ENCODE measurements around the gene ALDH3A2. TPM values are rescaled to one million over a fixed set of nuclear protein-coding genes. Genes with fewer than 3 reads are reported as not detected.

The ALDH3A2 gene
- total and polyA plus RNA-seq, 2 experiments from 2014 or later: 63.6 to 137 TPM

DNA sequence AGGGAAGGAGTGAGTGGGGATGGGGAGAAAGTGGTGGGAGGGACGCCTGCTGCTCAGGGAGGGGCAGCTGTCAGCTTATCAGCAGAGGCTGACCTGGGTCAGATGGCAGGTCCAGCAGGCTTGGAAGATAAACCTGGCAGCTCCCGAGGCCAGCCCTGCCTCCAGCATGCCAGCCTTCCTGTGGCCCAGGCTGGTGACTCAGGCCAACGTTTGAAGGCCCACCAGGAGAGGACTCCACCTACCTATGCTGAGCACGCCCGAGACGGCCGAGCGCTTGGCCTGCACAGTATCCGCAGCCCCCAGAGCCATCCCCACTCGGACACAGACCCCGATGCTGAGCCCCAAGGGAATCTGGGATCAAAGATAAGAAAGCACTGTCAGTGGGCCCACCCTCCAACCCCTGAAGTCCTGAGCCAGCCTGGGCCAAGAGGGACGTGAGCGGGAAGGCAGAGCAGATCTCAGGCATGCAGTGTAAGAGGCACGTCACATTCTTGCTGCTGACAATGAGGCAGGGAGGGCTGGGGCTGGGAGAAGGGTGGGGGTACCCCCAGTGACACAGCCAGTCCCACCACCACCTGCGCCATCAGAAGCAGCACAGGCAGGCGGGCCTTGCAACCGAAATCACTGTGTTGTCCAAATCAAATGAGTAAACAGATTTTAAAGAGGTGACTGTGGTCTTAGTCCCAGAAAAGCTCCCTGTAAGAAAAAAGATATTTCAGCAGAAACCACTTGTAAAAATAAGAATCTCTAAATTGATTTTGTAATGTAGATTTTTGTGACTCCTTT is 55.5 kb downstream of the ALDH3A2 start:
- 53% methylated on average over 17 of the region's 17 CpGs for WGBS (ENCODE audit: low lambda C conversion rate, missing lambda C conversion rate)
- TF ChIP-seq, protein P1, sequence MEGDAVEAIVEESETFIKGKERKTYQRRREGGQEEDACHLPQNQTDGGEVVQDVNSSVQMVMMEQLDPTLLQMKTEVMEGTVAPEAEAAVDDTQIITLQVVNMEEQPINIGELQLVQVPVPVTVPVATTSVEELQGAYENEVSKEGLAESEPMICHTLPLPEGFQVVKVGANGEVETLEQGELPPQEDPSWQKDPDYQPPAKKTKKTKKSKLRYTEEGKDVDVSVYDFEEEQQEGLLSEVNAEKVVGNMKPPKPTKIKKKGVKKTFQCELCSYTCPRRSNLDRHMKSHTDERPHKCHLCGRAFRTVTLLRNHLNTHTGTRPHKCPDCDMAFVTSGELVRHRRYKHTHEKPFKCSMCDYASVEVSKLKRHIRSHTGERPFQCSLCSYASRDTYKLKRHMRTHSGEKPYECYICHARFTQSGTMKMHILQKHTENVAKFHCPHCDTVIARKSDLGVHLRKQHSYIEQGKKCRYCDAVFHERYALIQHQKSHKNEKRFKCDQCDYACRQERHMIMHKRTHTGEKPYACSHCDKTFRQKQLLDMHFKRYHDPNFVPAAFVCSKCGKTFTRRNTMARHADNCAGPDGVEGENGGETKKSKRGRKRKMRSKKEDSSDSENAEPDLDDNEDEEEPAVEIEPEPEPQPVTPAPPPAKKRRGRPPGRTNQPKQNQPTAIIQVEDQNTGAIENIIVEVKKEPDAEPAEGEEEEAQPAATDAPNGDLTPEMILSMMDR (IDR thresholded peaks at IDR 0.05; ENCODE audit: poor library complexity): no peak
- TF ChIP-seq EZH2phosphoT487 (IDR thresholded peaks at IDR 0.05; ENCODE audit: low read depth, severe bottlenecking, unreplicated experiment): no peak
- no peak for TF ChIP-seq EZH2 (IDR thresholded peaks at IDR 0.05; ENCODE audit: borderline replicate concordance)
- Histone ChIP-seq H3K9me3 (ENCODE audit: low read depth) (no peaks in the 10 kb centered on the region), H3K9me2 (replicated peaks; ENCODE audit: insufficient read depth) (no peaks in the 10 kb centered on the region), H3K36me3 (replicated peaks; ENCODE audit: insufficient read depth, low read depth) (no peaks in the 10 kb centered on the region), H4K20me1 (ENCODE audit: insufficient read depth, poor library complexity, severe bottlenecking) (no peaks in the 10 kb centered on the region), H3K79me2 (no peaks in the 10 kb centered on the region), H3K27me3 (no peaks in the 10 kb centered on the region), H3K27ac (no peak overlapping the region), H2AFZ (no peak overlapping the region), H3K4me3 (no peak overlapping the region), H3K4me1 (ENCODE audit: insufficient read depth) (peaks cover 7% of the 10 kb centered on the region), H3K4me2 (no peak overlapping the region)
- no peak for DNase-seq (ENCODE audit: low spot score)

DNA sequence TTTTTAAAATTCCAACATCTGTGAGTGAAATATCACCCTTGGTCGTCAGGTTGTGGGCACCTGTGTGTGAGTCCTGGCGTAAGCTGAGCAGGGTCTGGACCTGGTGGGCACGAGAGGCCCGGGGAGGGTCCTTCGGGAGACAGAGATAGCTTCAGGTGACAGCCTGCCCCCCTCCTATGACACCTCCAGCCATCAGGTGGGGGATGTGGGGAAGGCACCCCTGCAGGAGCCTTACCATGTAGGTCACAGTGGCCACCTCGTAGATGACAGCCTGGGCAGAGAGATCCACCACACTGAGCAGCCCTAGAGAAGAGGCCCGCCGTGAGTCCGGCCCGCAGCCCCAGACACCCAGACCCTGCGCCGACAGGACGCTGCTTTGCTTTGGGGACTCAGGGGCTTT is 56.6 kb downstream of the ALDH3A2 start:
- WGBS (ENCODE audit: low lambda C conversion rate, missing lambda C conversion rate): 87% methylated on average over 13 of the region's 13 CpGs
- no peak for DNase-seq (ENCODE audit: low spot score)
- Histone ChIP-seq H3K4me3 (no peak overlapping the region), H3K27me3 (no peaks in the 10 kb centered on the region), H3K9me3 (ENCODE audit: low read depth) (no peaks in the 10 kb centered on the region), H2AFZ (no peak overlapping the region), H3K27ac (no peak overlapping the region), H3K4me1 (ENCODE audit: insufficient read depth) (peaks cover 7% of the 10 kb centered on the region), H4K20me1 (ENCODE audit: insufficient read depth, poor library complexity, severe bottlenecking) (no peaks in the 10 kb centered on the region), H3K79me2 (no peaks in the 10 kb centered on the region), H3K4me2 (no peak overlapping the region), H3K36me3 (replicated peaks; ENCODE audit: insufficient read depth, low read depth) (no peaks in the 10 kb centered on the region), H3K9me2 (replicated peaks; ENCODE audit: insufficient read depth) (no peaks in the 10 kb centered on the region)
- TF ChIP-seq, protein P1 (IDR thresholded peaks at IDR 0.05; ENCODE audit: poor library complexity): no peak
- TF ChIP-seq EZH2phosphoT487 (IDR thresholded peaks at IDR 0.05; ENCODE audit: low read depth, severe bottlenecking, unreplicated experiment) (no peak), EZH2 (IDR thresholded peaks at IDR 0.05; ENCODE audit: borderline replicate concordance) (no peak)

DNA sequence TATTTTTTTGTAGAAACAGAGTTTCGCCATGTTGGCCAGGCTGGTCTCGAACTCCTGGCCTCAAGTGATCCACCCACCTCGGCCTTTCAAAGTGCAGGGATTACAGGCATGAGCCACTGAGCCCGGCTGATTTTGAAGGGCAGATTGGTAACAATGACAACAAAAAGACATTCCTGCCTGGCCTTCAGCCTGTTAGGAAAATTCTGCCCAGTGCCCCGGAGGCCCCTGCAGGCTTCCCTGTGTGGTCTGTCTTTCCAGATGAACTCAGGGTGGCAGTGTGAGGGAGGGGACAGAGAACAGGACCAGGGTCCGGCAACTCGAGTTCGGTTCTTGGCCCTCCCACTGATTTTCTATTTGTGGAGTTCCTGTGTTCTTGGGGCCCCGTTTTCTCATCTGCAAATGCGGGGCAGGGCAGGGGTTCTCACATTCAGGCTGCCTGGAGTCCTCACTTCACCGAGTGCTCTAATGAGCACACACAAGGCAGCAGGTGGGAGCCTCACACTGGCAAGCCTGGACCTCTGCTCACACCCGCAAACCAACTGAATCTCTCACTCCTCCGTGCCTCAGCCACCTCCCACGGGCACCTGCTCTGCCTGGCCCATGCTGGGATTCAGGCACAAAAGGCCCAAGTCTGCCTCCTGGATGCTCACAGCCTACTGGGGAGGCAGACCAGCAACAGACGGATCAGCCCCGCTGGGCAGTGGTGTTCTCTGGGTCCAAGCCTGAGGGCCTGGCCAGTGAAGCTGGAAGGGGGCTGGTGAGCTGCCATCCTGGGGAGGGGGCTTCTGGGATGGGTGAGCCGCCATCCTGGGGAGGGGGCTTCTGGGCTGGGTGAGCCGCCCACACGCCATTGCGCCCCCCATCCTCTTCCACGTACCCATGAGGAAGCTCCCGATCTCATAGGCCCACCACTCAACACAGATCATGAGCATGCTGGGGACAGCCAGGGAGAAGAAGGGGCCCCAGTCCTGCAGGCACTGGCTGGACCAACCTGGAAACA is 57.5 kb downstream of the ALDH3A2 start:
- H3K9me3 ChIP-seq (ENCODE audit: low read depth): no peaks in the 10 kb centered on the region
- no peaks in the 10 kb centered on the region for H3K9me2 ChIP-seq (replicated peaks; ENCODE audit: insufficient read depth)
- H3K79me2 ChIP-seq: no peaks in the 10 kb centered on the region
- peaks cover 7% of the 10 kb centered on the region for H3K4me1 ChIP-seq (ENCODE audit: insufficient read depth)
- no peak overlapping the region for H3K4me2 ChIP-seq
- no peaks in the 10 kb centered on the region for H3K36me3 ChIP-seq (replicated peaks; ENCODE audit: insufficient read depth, low read depth)
- WGBS (ENCODE audit: low lambda C conversion rate, missing lambda C conversion rate): 86% methylated on average over 22 of the region's 22 CpGs
- H2AFZ ChIP-seq: no peak overlapping the region
- TF ChIP-seq EZH2 (IDR thresholded peaks at IDR 0.05; ENCODE audit: borderline replicate concordance) (no peak), EZH2phosphoT487 (IDR thresholded peaks at IDR 0.05; ENCODE audit: low read depth, severe bottlenecking, unreplicated experiment) (no peak)
- TF ChIP-seq, protein P1 (IDR thresholded peaks at IDR 0.05; ENCODE audit: poor library complexity): no peak
- H3K27ac ChIP-seq: no peak overlapping the region
- DNase-seq (ENCODE audit: low spot score): no peak
- no peak overlapping the region for H3K4me3 ChIP-seq
- H4K20me1 ChIP-seq (ENCODE audit: insufficient read depth, poor library complexity, severe bottlenecking): no peaks in the 10 kb centered on the region
- no peaks in the 10 kb centered on the region for H3K27me3 ChIP-seq

Data from hepatocyte (in vitro differentiated cells).